GM20000 (cell line): ENCODE data around the gene RBP2.

Experiments
- DNase-seq: peaks from one replicate; pipeline ENCODE4 v3.0.0; 2012; ENCODE audit warnings: low spot score
- TF ChIP-seq, protein P1 (sequence below): IDR thresholded peaks from 2 replicates; pipeline ENCODE4 v1.5.1; 2012; ENCODE audit warnings: mild to moderate bottlenecking, control low read depth; ENCODE audit errors: extremely low read depth, missing control alignments

The RBP2 gene

DNA sequence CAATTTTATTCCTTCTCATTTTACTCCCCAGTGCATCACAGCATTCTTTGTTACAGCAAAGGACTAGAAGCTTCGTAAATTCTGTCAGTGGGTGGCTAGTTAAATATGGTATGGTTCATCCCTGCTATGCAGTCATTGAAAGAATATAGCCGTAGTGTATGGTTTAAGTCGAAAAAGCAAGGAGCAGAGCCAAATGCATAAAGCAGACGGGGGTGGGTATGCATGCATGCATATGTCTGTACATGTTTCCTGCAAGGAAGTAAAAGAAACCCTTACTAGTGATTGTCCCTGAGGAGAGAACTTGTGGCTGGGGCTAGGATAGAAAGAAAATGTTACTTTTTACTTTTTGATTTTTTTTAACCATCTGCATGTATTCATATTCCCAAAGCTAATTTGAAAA is 19.9 kb downstream of the RBP2 start:
- no peak for DNase-seq
- TF ChIP-seq, protein P1, sequence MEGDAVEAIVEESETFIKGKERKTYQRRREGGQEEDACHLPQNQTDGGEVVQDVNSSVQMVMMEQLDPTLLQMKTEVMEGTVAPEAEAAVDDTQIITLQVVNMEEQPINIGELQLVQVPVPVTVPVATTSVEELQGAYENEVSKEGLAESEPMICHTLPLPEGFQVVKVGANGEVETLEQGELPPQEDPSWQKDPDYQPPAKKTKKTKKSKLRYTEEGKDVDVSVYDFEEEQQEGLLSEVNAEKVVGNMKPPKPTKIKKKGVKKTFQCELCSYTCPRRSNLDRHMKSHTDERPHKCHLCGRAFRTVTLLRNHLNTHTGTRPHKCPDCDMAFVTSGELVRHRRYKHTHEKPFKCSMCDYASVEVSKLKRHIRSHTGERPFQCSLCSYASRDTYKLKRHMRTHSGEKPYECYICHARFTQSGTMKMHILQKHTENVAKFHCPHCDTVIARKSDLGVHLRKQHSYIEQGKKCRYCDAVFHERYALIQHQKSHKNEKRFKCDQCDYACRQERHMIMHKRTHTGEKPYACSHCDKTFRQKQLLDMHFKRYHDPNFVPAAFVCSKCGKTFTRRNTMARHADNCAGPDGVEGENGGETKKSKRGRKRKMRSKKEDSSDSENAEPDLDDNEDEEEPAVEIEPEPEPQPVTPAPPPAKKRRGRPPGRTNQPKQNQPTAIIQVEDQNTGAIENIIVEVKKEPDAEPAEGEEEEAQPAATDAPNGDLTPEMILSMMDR = no peak

- TF ChIP-seq, protein P1 = no peak
- DNase-seq = no peak
These were observed 20.5 kb downstream of the RBP2 start for GRCh38 chr3:139455855-139456254.

DNA sequence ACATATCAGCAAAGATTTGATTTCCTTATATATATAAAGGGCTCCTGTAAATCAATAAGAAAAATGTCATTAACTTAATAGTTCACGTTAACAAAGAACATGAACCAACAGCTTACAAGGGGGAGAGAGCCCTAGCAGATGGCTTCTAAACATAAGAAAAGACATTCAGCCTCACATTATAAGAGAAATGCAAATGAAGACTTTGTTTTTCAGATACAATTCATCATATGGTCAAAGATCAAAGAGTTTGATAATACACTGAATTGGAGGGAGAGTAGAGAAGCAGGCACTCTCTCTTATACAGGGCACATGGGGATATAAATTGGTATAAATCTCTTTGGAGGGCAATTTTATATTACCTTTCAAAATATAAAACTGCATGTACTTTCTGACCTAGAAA is 21.1 kb downstream of the RBP2 start:
- TF ChIP-seq, protein P1 = no peak
- no peak for DNase-seq

GRCh38 chr3:139454346-139454745 is 22.0 kb downstream of the RBP2 start:
- no peak for DNase-seq
- TF ChIP-seq, protein P1 = no peak

DNA sequence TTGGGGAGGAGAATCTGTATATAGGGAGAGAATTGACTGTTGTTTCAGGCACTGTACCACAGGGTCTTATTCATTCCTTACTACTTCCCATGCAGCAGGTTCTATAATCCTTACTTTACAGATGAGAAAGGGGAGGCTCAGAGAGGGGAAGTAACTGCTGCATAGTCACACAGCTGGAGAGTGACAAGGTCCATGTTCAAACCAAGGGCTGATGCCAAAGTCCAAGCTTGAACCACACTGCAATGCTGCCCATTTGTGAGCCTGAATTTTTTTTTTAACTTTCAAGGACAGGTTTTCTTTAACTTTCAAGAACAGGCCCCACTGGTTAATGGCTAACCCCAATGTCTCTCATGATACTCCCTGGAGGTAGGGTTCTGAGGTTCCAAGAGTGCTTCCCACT is 26.2 kb downstream of the RBP2 start:
- DNase-seq = no peak
- TF ChIP-seq, protein P1 = no peak

- no peak for DNase-seq
- TF ChIP-seq, protein P1 = no peak
These were observed 26.8 kb downstream of the RBP2 start for GRCh38 chr3:139449566-139449965.

DNA sequence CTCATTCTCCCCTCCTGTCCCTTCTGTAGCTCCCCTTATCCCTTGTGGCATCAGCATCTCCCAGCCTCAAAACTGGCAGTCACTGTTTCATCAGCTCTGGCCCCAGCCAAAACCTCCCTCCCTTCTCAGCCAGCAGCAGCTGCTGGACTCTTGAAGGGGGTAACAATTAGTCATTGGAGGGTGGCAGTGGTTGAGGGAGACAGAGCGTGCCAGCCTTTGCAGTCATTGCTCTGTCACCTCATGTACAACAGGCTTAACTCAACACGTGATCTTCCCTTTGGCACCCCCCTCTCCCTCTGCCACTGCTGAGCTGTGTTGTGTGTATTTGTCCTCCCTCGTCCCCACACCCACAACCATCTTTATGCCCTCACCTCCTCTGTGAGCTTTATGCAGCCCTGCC is 28.2 kb downstream of the RBP2 start:
- DNase-seq = no peak
- TF ChIP-seq, protein P1 = no peak
